IMR-90 (cell line): ENCODE measurements around the gene SLC25A25. TPM values are rescaled to one million over a fixed set of nuclear protein-coding genes. Genes with fewer than 3 reads are reported as not detected.

Source experiments
- ATAC-seq: fragments of 200-7000 bp; cut with Tn5 transposase; 2 replicates; pipeline ENCODE4 v1.9.1; 2020; ENCODE audit warnings: low read depth, mild to moderate bottlenecking, moderate library complexity
- BruUV-seq: library from RNA; stranded (reverse); fragments of 400-500 nt; replicated peaks from 2 replicates; lab custom pipeline; 2021; lab: Mats Ljungman, UMichigan
- CTCF ChIA-PET: fragments of 300-600 bp; formaldehyde crosslinking; extraction: SDS; loops from one replicate; lab custom pipeline; 2021; ENCODE audit warnings: antibody characterized with exemption; lab: Yijun Ruan, JAX
- POLR2A ChIA-PET: fragments of 300-600 bp; sonication (Branson Sonifier 250); formaldehyde crosslinking; loops from one replicate; lab custom pipeline; 2022; ENCODE audit warnings: antibody characterized with exemption; ENCODE audit not compliant: unreplicated experiment; lab: Charles Lee
- DNase-seq: peaks from one replicate; pipeline ENCODE4 v3.0.0; 2013
- H2AFZ ChIP-seq: replicated peaks from 2 replicates; pipeline ENCODE3; 2013; ENCODE audit warnings: low read length, mild to moderate bottlenecking; ENCODE audit not compliant: poor library complexity
- H2AK5ac ChIP-seq: 2 replicates; pipeline ENCODE4 v1.6.1; 2013; ENCODE audit warnings: low read depth, low read length, inconsistent platforms
- H2AK9ac ChIP-seq: replicated peaks from 2 replicates; pipeline ENCODE3; 2013; ENCODE audit warnings: mild to moderate bottlenecking, low read depth, low read length, moderate library complexity; ENCODE audit not compliant: poor library complexity
- H2BK120ac ChIP-seq: 2 replicates; pipeline ENCODE4 v1.6.1; 2013; ENCODE audit warnings: low read depth, low read length, inconsistent platforms
- H2BK15ac ChIP-seq: 3 replicates; pipeline ENCODE4 v1.6.1; 2013; ENCODE audit warnings: low read depth, low read length, inconsistent platforms
- H2BK20ac ChIP-seq: 2 replicates; pipeline ENCODE4 v1.6.1; 2013; ENCODE audit warnings: low read depth, mild to moderate bottlenecking, inconsistent platforms, low read length, moderate library complexity
- H2BK5ac ChIP-seq: 2 replicates; pipeline ENCODE4 v1.6.1; 2013; ENCODE audit warnings: mild to moderate bottlenecking, low read depth, low read length, inconsistent platforms; ENCODE audit not compliant: poor library complexity, severe bottlenecking
- H3K14ac ChIP-seq: replicated peaks from 2 replicates; pipeline ENCODE4 v1.6.1; 2013; ENCODE audit warnings: low read depth, low read length, inconsistent platforms
- H3K18ac ChIP-seq: 2 replicates; pipeline ENCODE4 v1.6.1; 2013; ENCODE audit warnings: low read depth, low read length, control low read depth
- H3K23ac ChIP-seq: 2 replicates; pipeline ENCODE4 v1.6.1; 2013; ENCODE audit warnings: low read depth, low read length, inconsistent platforms
- H3K27ac ChIP-seq: 2 replicates; pipeline ENCODE4 v1.5.1; 2013; ENCODE audit warnings: mild to moderate bottlenecking, control low read depth, low read length; ENCODE audit not compliant: insufficient read depth
- H3K27me3 ChIP-seq: 2 replicates; pipeline ENCODE4 v1.6.1; 2013; ENCODE audit warnings: low read length; ENCODE audit not compliant: control insufficient read depth, insufficient read depth
- H3K36me3 ChIP-seq: 2 replicates; pipeline ENCODE4 v1.6.1; 2013; ENCODE audit warnings: low read length, mixed read lengths; ENCODE audit not compliant: control insufficient read depth, insufficient read depth
- H3K4ac ChIP-seq: 2 replicates; pipeline ENCODE4 v1.6.1; 2013; ENCODE audit warnings: low read depth, low read length, inconsistent platforms
- H3K4me1 ChIP-seq: 2 replicates; pipeline ENCODE4 v1.6.1; 2013; ENCODE audit warnings: low read length, mixed read lengths; ENCODE audit not compliant: control insufficient read depth, insufficient read depth
- H3K4me2 ChIP-seq: 2 replicates; pipeline ENCODE4 v1.6.1; 2013; ENCODE audit warnings: low read depth, mild to moderate bottlenecking, control low read depth, low read length, moderate library complexity
- H3K4me3 ChIP-seq: 2 replicates; pipeline ENCODE4 v1.5.1; 2013; ENCODE audit warnings: low read depth, mild to moderate bottlenecking, control low read depth, low read length, moderate library complexity; ENCODE audit not compliant: insufficient read depth
- H3K56ac ChIP-seq: 2 replicates; pipeline ENCODE4 v1.6.1; 2013; ENCODE audit warnings: low read length, inconsistent platforms; ENCODE audit not compliant: insufficient read depth; ENCODE audit errors: extremely low read depth
- H3K79me1 ChIP-seq, 2 experiments: 2 replicates each; pipeline ENCODE4 v1.6.1; 2013; ENCODE audit warnings: low read length in 2 of 2, inconsistent platforms in 1 of 2, low read depth in 1 of 2
- H3K9ac ChIP-seq: 2 replicates; pipeline ENCODE4 v1.6.1; 2013; ENCODE audit warnings: low read depth, low read length, control low read depth
- H3K9me1 ChIP-seq: 2 replicates; pipeline ENCODE4 v1.6.1; 2013; ENCODE audit warnings: low read length, inconsistent platforms; ENCODE audit not compliant: insufficient read depth
- H3K9me3 ChIP-seq: 2 replicates; pipeline ENCODE4 v1.6.1; 2013; ENCODE audit warnings: low read length; ENCODE audit not compliant: control insufficient read depth, insufficient read depth
- H4K20me1 ChIP-seq: 2 replicates; pipeline ENCODE4 v1.6.1; 2013; ENCODE audit warnings: low read length, inconsistent platforms; ENCODE audit not compliant: insufficient read depth
- H4K5ac ChIP-seq: 2 replicates; pipeline ENCODE4 v1.6.1; 2013; ENCODE audit warnings: mild to moderate bottlenecking, low read depth, low read length, control low read depth
- H4K8ac ChIP-seq, 2 experiments: 2 replicates each; pipeline ENCODE4 v1.6.1; 2013; ENCODE audit warnings: low read depth in 2 of 2, low read length in 2 of 2, control low read depth in 1 of 2, inconsistent platforms in 1 of 2
- H4K91ac ChIP-seq: 2 replicates; pipeline ENCODE4 v1.6.1; 2013; ENCODE audit warnings: low read depth, low read length, inconsistent platforms; ENCODE audit not compliant: insufficient read depth
- BHLHE40 ChIP-seq: fragments of 150-350 bp; IDR thresholded peaks from 2 replicates; pipeline ENCODE4 v1.6.1; 2016; ENCODE audit warnings: mild to moderate bottlenecking, low read depth, low read length
- CEBPB ChIP-seq: IDR thresholded peaks from 2 replicates; pipeline ENCODE4 v1.6.1; 2012; ENCODE audit warnings: low read depth, low read length, improper control_type of control experiment
- CHD1 ChIP-seq: IDR thresholded peaks from 2 replicates; pipeline ENCODE4 v1.6.1; 2012; ENCODE audit warnings: low read depth, low read length, improper control_type of control experiment
- FOS ChIP-seq: fragments of 150-350 bp; IDR thresholded peaks from 2 replicates; pipeline ENCODE4 v1.6.1; 2016; ENCODE audit warnings: low read depth, low read length
- MAFK ChIP-seq: IDR thresholded peaks from 2 replicates; pipeline ENCODE4 v1.6.1; 2012; ENCODE audit warnings: low read depth, low read length, improper control_type of control experiment
- MAZ ChIP-seq: IDR thresholded peaks from 2 replicates; pipeline ENCODE4 v1.6.1; 2012; ENCODE audit warnings: low read depth, mild to moderate bottlenecking, low read length, improper control_type of control experiment, moderate library complexity, borderline replicate concordance
- MXI1 ChIP-seq: IDR thresholded peaks from 2 replicates; pipeline ENCODE4 v1.6.1; 2012; ENCODE audit warnings: low read depth, mild to moderate bottlenecking, low read length, moderate library complexity, borderline replicate concordance
- NFE2L2 ChIP-seq: fragments of 150-350 bp; IDR thresholded peaks from 2 replicates; pipeline ENCODE4 v1.6.1; 2016; ENCODE audit warnings: low read depth, mild to moderate bottlenecking, low read length
- POLR2A ChIP-seq: IDR thresholded peaks from 2 replicates; pipeline ENCODE4 v1.6.1; 2012; ENCODE audit warnings: mild to moderate bottlenecking, low read depth, low read length
- RAD21 ChIP-seq: IDR thresholded peaks from 2 replicates; pipeline ENCODE4 v1.6.1; 2012; ENCODE audit warnings: low read length, improper control_type of control experiment
- RCOR1 ChIP-seq: IDR thresholded peaks from 2 replicates; pipeline ENCODE4 v1.6.1; 2012; ENCODE audit warnings: mild to moderate bottlenecking, low read length, improper control_type of control experiment; ENCODE audit not compliant: insufficient replicate concordance
- SMC3 ChIP-seq: fragments of 150-350 bp; IDR thresholded peaks from 2 replicates; pipeline ENCODE4 v1.6.1; 2016; ENCODE audit warnings: low read depth, mild to moderate bottlenecking, antibody characterized with exemption, low read length, moderate library complexity
- WGBS, 2 experiments: methylation state at CpG; one replicate each; pipeline versions ENCODE4 v1.1.5 to v1.1.7; 2013; ENCODE audit warnings: missing lambda C conversion rate in 2 of 2; ENCODE audit not compliant: insufficient read length in 1 of 2; ENCODE audit errors: extremely low coverage in 2 of 2; 5-methylcytosine and 5-hydroxymethylcytosine counted together
- dilution Hi-C: fragments of 300-500 bp; cut with HindIII; formaldehyde crosslinking; loops from one replicate; pipeline ENCODE4 v1.14.3; 2018; ENCODE audit warnings: low sequenced_read_pairs; ENCODE audit not compliant: unreplicated experiment
- in situ Hi-C: fragments of 300-500 bp; cut with MboI; formaldehyde crosslinking; loops from 3 replicates; pipeline ENCODE4 v1.14.3; 2019; ENCODE audit warnings: low sequenced_read_pairs, inconsistent platforms, mixed read lengths
- intact Hi-C: fragments of 100-400 bp; cut with micrococcal nuclease; formaldehyde crosslinking; loops from 2 replicates; pipeline ENCODE4 v1.10.0; 2022
- polyA plus RNA-seq, 3 experiments: library from polyadenylated mRNA; depleted of rRNA; stranded (reverse); fragments of >200 nt; gene quantifications; 2 replicates each; pipeline ENCODE4 v1.2.3, GENCODE V29; 2012; ENCODE audit warnings: low replicate concordance in 1 of 3
- total RNA-seq: library from RNA; depleted of rRNA; stranded (reverse); fragments of >200 nt; gene quantifications from 2 replicates; pipeline ENCODE4 v1.2.3, GENCODE V29; 2012
- TF ChIP-seq, protein P1 (sequence below): fragments of 150-350 bp; IDR thresholded peaks from 2 replicates; pipeline ENCODE4 v1.6.1; 2017; ENCODE audit warnings: mild to moderate bottlenecking, antibody characterized with exemption, low read length, low read depth
- TF ChIP-seq, protein P2 (sequence below): conservative IDR thresholded peaks from 2 replicates; pipeline ENCODE4 v1.5.1; 2012; ENCODE audit warnings: mild to moderate bottlenecking, low read depth, low read length, improper control_type of control experiment
- TF ChIP-seq, protein P3 (sequence below): fragments of 150-350 bp; IDR thresholded peaks from 2 replicates; pipeline ENCODE4 v1.6.1; 2016; ENCODE audit warnings: low read depth, mild to moderate bottlenecking, low read length, moderate library complexity, borderline replicate concordance

SLC25A25 gene
- total and polyA plus RNA-seq, 2 of the 4 experiments (the other 2 are of a cell fraction): 14.0 to 17.9 TPM

DNA sequence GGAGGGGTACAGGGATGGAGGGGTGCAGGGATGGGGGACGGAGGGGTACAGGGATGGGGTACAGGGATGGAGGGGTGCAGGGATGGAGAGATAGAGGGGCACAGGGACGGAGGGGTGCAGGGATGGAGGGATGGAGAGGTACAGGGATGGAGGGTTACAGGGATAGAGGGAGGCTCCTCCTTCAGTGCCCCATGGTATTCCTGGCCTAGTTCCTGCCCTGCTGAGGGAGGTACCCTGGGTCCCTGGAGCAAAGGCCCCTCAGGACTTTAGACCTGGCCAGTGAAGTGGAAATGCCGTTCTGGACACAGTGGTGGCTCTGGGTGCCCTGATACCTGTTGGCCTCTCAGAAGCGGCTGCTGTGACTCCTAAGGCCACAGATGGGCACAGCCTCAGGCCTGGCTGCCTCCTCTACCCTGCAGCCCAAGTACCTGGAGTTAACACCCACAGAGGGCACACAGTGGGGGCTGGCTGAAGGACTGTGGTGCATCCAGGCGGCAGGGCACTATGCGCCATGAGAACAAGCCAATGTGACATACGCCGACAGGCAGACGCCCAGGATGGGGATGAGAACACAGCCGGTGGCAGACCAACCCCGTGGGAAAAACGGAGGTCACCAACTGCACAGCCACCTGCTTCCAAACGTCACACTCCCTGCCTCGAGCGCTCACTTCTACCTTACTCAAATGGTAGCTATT lies 51.1 kb downstream of the SLC25A25 start:
- Histone ChIP-seq H2BK120ac (no peak overlapping the region), H4K5ac (no peak overlapping the region), H3K9ac (no peak overlapping the region), H2AK9ac (no peak overlapping the region), H3K79me1 (no peaks in the 10 kb centered on the region), H3K27me3 (no peaks in the 10 kb centered on the region), H3K23ac (no peak overlapping the region), H3K14ac (no peak overlapping the region), H2AFZ (no peak overlapping the region), H3K18ac (no peak overlapping the region), H3K4me1 (no peaks in the 10 kb centered on the region), H2BK20ac (no peak overlapping the region), H3K9me3 (no peaks in the 10 kb centered on the region), H4K8ac (no peak overlapping the region), H3K4ac (no peak overlapping the region), H2BK15ac (no peak overlapping the region), H3K4me3 (no peak overlapping the region), H2AK5ac (no peak overlapping the region), H3K56ac (no peak overlapping the region), H2BK5ac (no peak overlapping the region), H4K91ac (no peak overlapping the region), H4K20me1 (no peaks in the 10 kb centered on the region; the same call in 1 of the 2 replicates), H3K27ac (no peak overlapping the region), H3K9me1 (no peaks in the 10 kb centered on the region), H3K4me2 (no peak overlapping the region), H3K36me3 (peaks cover 27% of the 10 kb centered on the region; the same call in 1 of the 2 replicates)
- dilution Hi-C loops (no loop called here), in situ Hi-C loops (no loop called here), intact Hi-C loops (loop anchor here (5.0 kb wide), 1 partner anchor 377 kb away; no protein-coding TSS in a partner anchor)
- ChIA-PET POLR2A (interaction anchor here (0.7 kb wide), 1 partner anchor 9 kb away, joined by 3 read pairs; no protein-coding TSS in a partner anchor), CTCF (no interaction called here)
- ATAC-seq (no peak), DNase-seq (no peak)
- WGBS, 2 experiments: 83% methylated on average over 1 of the region's 15 CpGs; no CpG with 5 or more reads in 1 of the 2 experiments
- no TSS peak for BruUV-seq
- no peak for TF ChIP-seq RAD21
- no peak for TF ChIP-seq NFE2L2
- TF ChIP-seq, protein P1, sequence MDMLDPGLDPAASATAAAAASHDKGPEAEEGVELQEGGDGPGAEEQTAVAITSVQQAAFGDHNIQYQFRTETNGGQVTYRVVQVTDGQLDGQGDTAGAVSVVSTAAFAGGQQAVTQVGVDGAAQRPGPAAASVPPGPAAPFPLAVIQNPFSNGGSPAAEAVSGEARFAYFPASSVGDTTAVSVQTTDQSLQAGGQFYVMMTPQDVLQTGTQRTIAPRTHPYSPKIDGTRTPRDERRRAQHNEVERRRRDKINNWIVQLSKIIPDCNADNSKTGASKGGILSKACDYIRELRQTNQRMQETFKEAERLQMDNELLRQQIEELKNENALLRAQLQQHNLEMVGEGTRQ: no peak
- TF ChIP-seq SMC3: no peak
- no peak for TF ChIP-seq FOS
- TF ChIP-seq, protein P2, sequence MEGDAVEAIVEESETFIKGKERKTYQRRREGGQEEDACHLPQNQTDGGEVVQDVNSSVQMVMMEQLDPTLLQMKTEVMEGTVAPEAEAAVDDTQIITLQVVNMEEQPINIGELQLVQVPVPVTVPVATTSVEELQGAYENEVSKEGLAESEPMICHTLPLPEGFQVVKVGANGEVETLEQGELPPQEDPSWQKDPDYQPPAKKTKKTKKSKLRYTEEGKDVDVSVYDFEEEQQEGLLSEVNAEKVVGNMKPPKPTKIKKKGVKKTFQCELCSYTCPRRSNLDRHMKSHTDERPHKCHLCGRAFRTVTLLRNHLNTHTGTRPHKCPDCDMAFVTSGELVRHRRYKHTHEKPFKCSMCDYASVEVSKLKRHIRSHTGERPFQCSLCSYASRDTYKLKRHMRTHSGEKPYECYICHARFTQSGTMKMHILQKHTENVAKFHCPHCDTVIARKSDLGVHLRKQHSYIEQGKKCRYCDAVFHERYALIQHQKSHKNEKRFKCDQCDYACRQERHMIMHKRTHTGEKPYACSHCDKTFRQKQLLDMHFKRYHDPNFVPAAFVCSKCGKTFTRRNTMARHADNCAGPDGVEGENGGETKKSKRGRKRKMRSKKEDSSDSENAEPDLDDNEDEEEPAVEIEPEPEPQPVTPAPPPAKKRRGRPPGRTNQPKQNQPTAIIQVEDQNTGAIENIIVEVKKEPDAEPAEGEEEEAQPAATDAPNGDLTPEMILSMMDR: no peak
- no peak for TF ChIP-seq RCOR1
- no peak for TF ChIP-seq BHLHE40
- no peak for TF ChIP-seq POLR2A
- TF ChIP-seq, protein P3, sequence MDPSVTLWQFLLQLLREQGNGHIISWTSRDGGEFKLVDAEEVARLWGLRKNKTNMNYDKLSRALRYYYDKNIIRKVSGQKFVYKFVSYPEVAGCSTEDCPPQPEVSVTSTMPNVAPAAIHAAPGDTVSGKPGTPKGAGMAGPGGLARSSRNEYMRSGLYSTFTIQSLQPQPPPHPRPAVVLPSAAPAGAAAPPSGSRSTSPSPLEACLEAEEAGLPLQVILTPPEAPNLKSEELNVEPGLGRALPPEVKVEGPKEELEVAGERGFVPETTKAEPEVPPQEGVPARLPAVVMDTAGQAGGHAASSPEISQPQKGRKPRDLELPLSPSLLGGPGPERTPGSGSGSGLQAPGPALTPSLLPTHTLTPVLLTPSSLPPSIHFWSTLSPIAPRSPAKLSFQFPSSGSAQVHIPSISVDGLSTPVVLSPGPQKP: no peak
- no peak for TF ChIP-seq CHD1
- no peak for TF ChIP-seq CEBPB
- no peak for TF ChIP-seq MXI1
- no peak for TF ChIP-seq MAFK
- no peak for TF ChIP-seq MAZ
